ENCODE measurements around the gene CDO1.

The CDO1 gene

GRCh38 chr5:115820846-115821245, 4.4 kb upstream of the CDO1 start:
- no peak overlapping the region for H3K4ac ChIP-seq (ENCODE audit: low read depth, low read length)
- no peak overlapping the region for H3K27ac ChIP-seq (ENCODE audit: low read depth, low read length)
- H3K79me1 ChIP-seq (ENCODE audit: low read length), result no peaks in the 10 kb centered on the region
- no peak overlapping the region for H3K18ac ChIP-seq (ENCODE audit: low read length)
- no peaks in the 10 kb centered on the region for H3K36me3 ChIP-seq (ENCODE audit: control insufficient read depth, insufficient read depth, low read length)
- H2BK120ac ChIP-seq (ENCODE audit: low read depth, low read length), result no peak overlapping the region
- no peak overlapping the region for H2BK5ac ChIP-seq (ENCODE audit: low read length)
- H3K56ac ChIP-seq (ENCODE audit: low read length), result no peak overlapping the region
- H4K5ac ChIP-seq (ENCODE audit: low read length), result no peak overlapping the region
- no peaks in the 10 kb centered on the region for H3K27me3 ChIP-seq (ENCODE audit: insufficient read depth, low read length, poor library complexity)
- no peak overlapping the region for H2BK15ac ChIP-seq (replicated peaks; ENCODE audit: low read depth)
- DNase-seq, result no peak
- no peak overlapping the region for H3K23ac ChIP-seq (ENCODE audit: low read length)
- H2AK5ac ChIP-seq (ENCODE audit: low read length), result no peak overlapping the region
- H4K8ac ChIP-seq (ENCODE audit: low read depth, low read length), result no peak overlapping the region
- no peaks in the 10 kb centered on the region for H3K4me1 ChIP-seq (ENCODE audit: control insufficient read depth, low read depth, low read length)
- H3K4me3 ChIP-seq (ENCODE audit: low read length), result no peak overlapping the region
- H3K9ac ChIP-seq (ENCODE audit: low read length), result no peak overlapping the region
- WGBS (ENCODE audit: extremely low coverage, insufficient coverage, low lambda C conversion rate), result no CpG with 5 or more reads among the region's 1 CpG
- no peaks in the 10 kb centered on the region for H3K79me2 ChIP-seq (ENCODE audit: control insufficient read depth, insufficient read depth, low read length)
- no peak overlapping the region for H3K4me2 ChIP-seq (ENCODE audit: low read length)

DNA sequence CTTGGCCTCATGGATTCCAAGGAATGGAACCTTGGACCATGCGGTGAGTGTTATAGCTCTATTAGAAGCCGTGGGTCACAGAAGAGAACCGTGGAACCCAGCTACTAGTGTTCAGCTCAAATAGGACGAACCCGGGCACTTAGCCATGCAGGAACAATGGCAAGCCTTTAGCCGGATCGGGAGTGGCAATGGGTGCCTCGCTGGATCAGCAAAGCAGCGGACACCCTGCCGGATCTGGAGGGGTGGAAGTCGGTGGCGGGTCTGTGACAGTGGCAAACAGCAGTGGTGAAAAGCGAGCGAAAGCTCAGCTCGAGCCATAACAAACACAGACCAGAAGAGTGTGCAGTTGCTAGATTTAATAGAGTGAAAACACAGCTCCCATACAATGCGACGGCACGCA, 2.4 kb upstream of the CDO1 start:
- no peak overlapping the region for H4K8ac ChIP-seq (ENCODE audit: low read depth, low read length)
- no CpG with 5 or more reads among the region's 18 CpGs for WGBS (ENCODE audit: extremely low coverage, insufficient coverage, low lambda C conversion rate)
- no peak overlapping the region for H3K18ac ChIP-seq (ENCODE audit: low read length)
- no peak overlapping the region for H2BK15ac ChIP-seq (replicated peaks; ENCODE audit: low read depth)
- H3K9ac ChIP-seq (ENCODE audit: low read length), result no peak overlapping the region
- no peak overlapping the region for H2BK120ac ChIP-seq (ENCODE audit: low read depth, low read length)
- H3K4me1 ChIP-seq (ENCODE audit: control insufficient read depth, low read depth, low read length), result no peaks in the 10 kb centered on the region
- no peak for DNase-seq
- H3K56ac ChIP-seq (ENCODE audit: low read length), result no peak overlapping the region
- H4K5ac ChIP-seq (ENCODE audit: low read length), result no peak overlapping the region
- no peaks in the 10 kb centered on the region for H3K79me2 ChIP-seq (ENCODE audit: control insufficient read depth, insufficient read depth, low read length)
- H3K4me2 ChIP-seq (ENCODE audit: low read length), result no peak overlapping the region
- no peak overlapping the region for H3K4ac ChIP-seq (ENCODE audit: low read depth, low read length)
- no peak overlapping the region for H3K23ac ChIP-seq (ENCODE audit: low read length)
- H2AK5ac ChIP-seq (ENCODE audit: low read length), result no peak overlapping the region
- no peak overlapping the region for H3K27ac ChIP-seq (ENCODE audit: low read depth, low read length)
- H3K79me1 ChIP-seq (ENCODE audit: low read length), result no peaks in the 10 kb centered on the region
- peaks cover 7% of the 10 kb centered on the region for H3K27me3 ChIP-seq (ENCODE audit: insufficient read depth, low read length, poor library complexity)
- no peak overlapping the region for H3K4me3 ChIP-seq (ENCODE audit: low read length)
- H2BK5ac ChIP-seq (ENCODE audit: low read length), result no peak overlapping the region
- H3K36me3 ChIP-seq (ENCODE audit: control insufficient read depth, insufficient read depth, low read length), result no peaks in the 10 kb centered on the region

DNA sequence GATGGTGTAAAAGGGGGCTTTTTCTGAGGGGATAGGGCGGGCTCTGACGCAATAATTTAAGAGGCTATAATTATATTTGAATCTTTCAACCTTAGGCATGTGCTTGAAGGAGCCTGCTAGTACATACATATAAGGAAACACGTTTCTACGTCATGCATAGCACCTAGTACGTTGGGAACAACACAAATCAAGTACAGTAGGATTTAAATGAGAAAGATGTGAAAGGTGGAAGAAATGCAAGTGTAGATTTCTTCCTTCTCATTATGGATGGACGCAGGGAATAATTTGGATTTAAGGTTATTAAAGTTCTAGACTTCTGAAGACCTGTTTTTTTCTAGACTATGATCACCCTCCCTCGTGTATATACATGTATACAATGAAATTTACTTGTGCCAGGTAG, 927 bp upstream of the CDO1 start:
- Histone ChIP-seq H3K4me3 (ENCODE audit: low read length) (no peak overlapping the region), H4K8ac (ENCODE audit: low read depth, low read length) (no peak overlapping the region), H3K27ac (ENCODE audit: low read depth, low read length) (no peak overlapping the region)

DNA sequence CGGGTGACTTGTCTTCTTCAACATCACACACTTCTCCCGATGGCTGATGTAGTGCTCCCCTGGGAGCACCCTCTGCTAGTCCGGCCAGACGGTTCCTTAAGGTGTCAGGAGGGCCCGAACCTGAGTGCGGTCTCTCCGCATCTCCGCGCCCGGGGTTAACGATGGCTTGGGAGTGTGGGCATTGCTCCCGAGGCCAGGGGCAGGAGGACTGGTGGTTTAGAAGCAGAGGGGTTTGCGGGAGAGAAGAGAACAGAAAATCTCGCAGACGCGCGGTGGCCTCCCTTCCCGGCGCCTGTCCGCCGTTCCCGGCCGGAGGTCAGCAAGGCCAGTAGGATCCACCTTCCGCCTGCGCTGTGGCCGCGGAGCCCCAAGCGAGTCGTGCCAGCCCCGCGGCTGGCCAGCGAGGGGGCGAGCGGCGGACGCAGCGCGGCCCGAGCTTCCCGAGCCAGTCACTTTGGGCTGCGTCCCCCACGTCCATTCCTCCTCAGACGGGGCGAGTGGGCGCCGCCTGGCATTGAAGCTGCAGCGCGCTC, 700 bp downstream of the CDO1 start:
- Histone ChIP-seq H2BK5ac (ENCODE audit: low read length) (no peak overlapping the region), H3K9ac (ENCODE audit: low read length) (peak overlapping the region; percentile 75), H3K56ac (ENCODE audit: low read length) (peak overlapping the region; percentile 83), H2AK5ac (ENCODE audit: low read length) (no peak overlapping the region), H3K18ac (ENCODE audit: low read length) (no peak overlapping the region), H3K27ac (ENCODE audit: low read depth, low read length) (no peak overlapping the region), H3K79me1 (ENCODE audit: low read length) (no peaks in the 10 kb centered on the region), H3K4ac (ENCODE audit: low read depth, low read length) (no peak overlapping the region), H4K5ac (ENCODE audit: low read length) (no peak overlapping the region), H3K27me3 (ENCODE audit: insufficient read depth, low read length, poor library complexity) (peaks cover 7% of the 10 kb centered on the region), H3K4me3 (ENCODE audit: low read length) (peak overlapping the region; percentile 61), H4K8ac (ENCODE audit: low read depth, low read length) (no peak overlapping the region), H3K23ac (ENCODE audit: low read length) (no peak overlapping the region), H3K4me1 (ENCODE audit: control insufficient read depth, low read depth, low read length) (no peaks in the 10 kb centered on the region), H3K79me2 (ENCODE audit: control insufficient read depth, insufficient read depth, low read length) (no peaks in the 10 kb centered on the region), H3K36me3 (ENCODE audit: control insufficient read depth, insufficient read depth, low read length) (no peaks in the 10 kb centered on the region), H3K4me2 (ENCODE audit: low read length) (peak overlapping the region; percentile 87), H2BK120ac (ENCODE audit: low read depth, low read length) (no peak overlapping the region), H2BK15ac (replicated peaks; ENCODE audit: low read depth) (no peak overlapping the region)
- no CpG with 5 or more reads among the region's 48 CpGs for WGBS (ENCODE audit: extremely low coverage, insufficient coverage, low lambda C conversion rate)
- peak; percentile 52 for DNase-seq

More for the DNA sequence above, 927 bp upstream of the CDO1 start:
- no peak overlapping the region for H3K4ac ChIP-seq (ENCODE audit: low read depth, low read length)
- WGBS (ENCODE audit: extremely low coverage, insufficient coverage, low lambda C conversion rate), result no CpG with 5 or more reads among the region's 7 CpGs
- no peak overlapping the region for H3K4me2 ChIP-seq (ENCODE audit: low read length)
- no peak overlapping the region for H3K56ac ChIP-seq (ENCODE audit: low read length)
- no peak overlapping the region for H2BK5ac ChIP-seq (ENCODE audit: low read length)
- H3K4me1 ChIP-seq (ENCODE audit: control insufficient read depth, low read depth, low read length), result no peaks in the 10 kb centered on the region
- no peak overlapping the region for H3K9ac ChIP-seq (ENCODE audit: low read length)
- no peak overlapping the region for H3K23ac ChIP-seq (ENCODE audit: low read length)
- no peak overlapping the region for H3K18ac ChIP-seq (ENCODE audit: low read length)
- no peak overlapping the region for H2BK120ac ChIP-seq (ENCODE audit: low read depth, low read length)
- no peaks in the 10 kb centered on the region for H3K36me3 ChIP-seq (ENCODE audit: control insufficient read depth, insufficient read depth, low read length)
- H4K5ac ChIP-seq (ENCODE audit: low read length), result no peak overlapping the region
- peaks cover 7% of the 10 kb centered on the region for H3K27me3 ChIP-seq (ENCODE audit: insufficient read depth, low read length, poor library complexity)
- no peak for DNase-seq
- H3K79me1 ChIP-seq (ENCODE audit: low read length), result no peaks in the 10 kb centered on the region
- no peak overlapping the region for H2AK5ac ChIP-seq (ENCODE audit: low read length)
- no peak overlapping the region for H2BK15ac ChIP-seq (replicated peaks; ENCODE audit: low read depth)
- no peaks in the 10 kb centered on the region for H3K79me2 ChIP-seq (ENCODE audit: control insufficient read depth, insufficient read depth, low read length)

DNA sequence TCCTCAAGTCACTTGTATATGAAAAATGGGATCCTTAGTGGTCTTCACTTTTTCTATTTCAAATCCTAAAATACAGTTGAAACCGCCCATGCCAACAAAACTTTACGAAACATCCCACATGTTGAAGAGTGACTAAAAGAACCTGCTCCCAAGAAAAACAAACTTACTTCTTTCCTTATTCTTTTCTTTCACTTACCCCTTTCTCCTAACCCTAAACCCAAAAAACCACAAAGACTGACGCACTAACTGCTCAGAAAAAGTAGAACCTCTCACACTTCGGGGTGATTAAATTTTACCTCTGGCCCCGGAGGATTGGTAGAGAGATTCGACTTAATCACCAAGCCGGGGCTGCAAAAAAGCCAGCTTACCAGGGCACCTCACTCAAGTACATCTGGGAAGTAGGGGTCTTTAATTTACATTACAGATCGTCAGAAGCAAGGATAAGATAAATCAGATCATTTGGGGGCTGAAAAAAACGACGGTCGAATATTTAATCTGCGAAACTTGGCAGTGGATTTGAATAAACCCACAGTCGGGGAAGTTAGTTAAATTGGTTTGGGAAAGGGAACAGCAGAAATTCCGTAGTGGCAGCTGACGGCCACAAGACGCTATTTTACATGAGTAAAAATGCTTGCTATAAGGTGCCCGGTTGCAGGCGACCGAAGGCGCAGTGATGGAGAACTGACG, 1.3 kb downstream of the CDO1 start:
- Histone ChIP-seq H3K4ac (ENCODE audit: low read depth, low read length) (no peak overlapping the region), H3K23ac (ENCODE audit: low read length) (peak overlapping the region; percentile 12), H4K8ac (ENCODE audit: low read depth, low read length) (no peak overlapping the region), H3K9ac (ENCODE audit: low read length) (peak overlapping the region; percentile 75), H3K79me2 (ENCODE audit: control insufficient read depth, insufficient read depth, low read length) (no peaks in the 10 kb centered on the region), H3K56ac (ENCODE audit: low read length) (no peak overlapping the region), H2BK120ac (ENCODE audit: low read depth, low read length) (no peak overlapping the region), H3K79me1 (ENCODE audit: low read length) (no peaks in the 10 kb centered on the region), H2BK15ac (replicated peaks; ENCODE audit: low read depth) (no peak overlapping the region), H3K4me2 (ENCODE audit: low read length) (peak overlapping the region; percentile 87), H3K4me3 (ENCODE audit: low read length) (peak overlapping the region; percentile 61), H3K4me1 (ENCODE audit: control insufficient read depth, low read depth, low read length) (no peaks in the 10 kb centered on the region), H3K27ac (ENCODE audit: low read depth, low read length) (no peak overlapping the region), H3K27me3 (ENCODE audit: insufficient read depth, low read length, poor library complexity) (peaks cover 7% of the 10 kb centered on the region), H2BK5ac (ENCODE audit: low read length) (no peak overlapping the region), H4K5ac (ENCODE audit: low read length) (no peak overlapping the region), H3K18ac (ENCODE audit: low read length) (no peak overlapping the region), H3K36me3 (ENCODE audit: control insufficient read depth, insufficient read depth, low read length) (no peaks in the 10 kb centered on the region), H2AK5ac (ENCODE audit: low read length) (no peak overlapping the region)
- 100% methylated on average over 1 of the region's 21 CpGs for WGBS (ENCODE audit: extremely low coverage, insufficient coverage, low lambda C conversion rate)
- DNase-seq, result no peak

GRCh38 chr5:115813719-115814118, 2.7 kb downstream of the CDO1 start:
- Histone ChIP-seq H3K79me2 (ENCODE audit: control insufficient read depth, insufficient read depth, low read length) (no peaks in the 10 kb centered on the region), H3K23ac (ENCODE audit: low read length) (no peak overlapping the region), H3K56ac (ENCODE audit: low read length) (no peak overlapping the region), H3K36me3 (ENCODE audit: control insufficient read depth, insufficient read depth, low read length) (no peaks in the 10 kb centered on the region), H3K79me1 (ENCODE audit: low read length) (no peaks in the 10 kb centered on the region), H2BK15ac (replicated peaks; ENCODE audit: low read depth) (no peak overlapping the region), H3K4me1 (ENCODE audit: control insufficient read depth, low read depth, low read length) (no peaks in the 10 kb centered on the region), H3K4ac (ENCODE audit: low read depth, low read length) (no peak overlapping the region), H3K27ac (ENCODE audit: low read depth, low read length) (no peak overlapping the region), H2BK5ac (ENCODE audit: low read length) (no peak overlapping the region), H3K4me2 (ENCODE audit: low read length) (no peak overlapping the region), H2AK5ac (ENCODE audit: low read length) (no peak overlapping the region), H3K18ac (ENCODE audit: low read length) (no peak overlapping the region), H4K8ac (ENCODE audit: low read depth, low read length) (no peak overlapping the region), H2BK120ac (ENCODE audit: low read depth, low read length) (no peak overlapping the region), H3K9ac (ENCODE audit: low read length) (no peak overlapping the region), H3K4me3 (ENCODE audit: low read length) (no peak overlapping the region), H3K27me3 (ENCODE audit: insufficient read depth, low read length, poor library complexity) (peaks cover 7% of the 10 kb centered on the region), H4K5ac (ENCODE audit: low read length) (no peak overlapping the region)
- WGBS (ENCODE audit: extremely low coverage, insufficient coverage, low lambda C conversion rate), result no CpG with 5 or more reads among the region's 5 CpGs
- DNase-seq, result no peak

All from mesendoderm (in vitro differentiated cells).